ENCODE data around the gene LRRC56.

- TF ChIP-seq POLR2A (IDR thresholded peaks at IDR 0.05), result no peak
- TF ChIP-seq CTCF (IDR thresholded peaks at IDR 0.05), result no peak
- TF ChIP-seq POLR2AphosphoS5 (IDR thresholded peaks at IDR 0.05), result no peak
Measured at GRCh38 chr11:491358-491757, 46.0 kb upstream of the LRRC56 start.
